ENCODE results near the gene SURF4.
"Not testable (repeated sequence)": the region's sequence is repeated elsewhere in the genome, so short reads cannot be mapped to it uniquely, and the experiment has no call there.

Gene SURF4

GRCh38 chr9:133322701-133323100, 53.2 kb downstream of the SURF4 start:
- DNase-seq (ENCODE audit: low spot score), result no peak
- TF ChIP-seq, protein P1, sequence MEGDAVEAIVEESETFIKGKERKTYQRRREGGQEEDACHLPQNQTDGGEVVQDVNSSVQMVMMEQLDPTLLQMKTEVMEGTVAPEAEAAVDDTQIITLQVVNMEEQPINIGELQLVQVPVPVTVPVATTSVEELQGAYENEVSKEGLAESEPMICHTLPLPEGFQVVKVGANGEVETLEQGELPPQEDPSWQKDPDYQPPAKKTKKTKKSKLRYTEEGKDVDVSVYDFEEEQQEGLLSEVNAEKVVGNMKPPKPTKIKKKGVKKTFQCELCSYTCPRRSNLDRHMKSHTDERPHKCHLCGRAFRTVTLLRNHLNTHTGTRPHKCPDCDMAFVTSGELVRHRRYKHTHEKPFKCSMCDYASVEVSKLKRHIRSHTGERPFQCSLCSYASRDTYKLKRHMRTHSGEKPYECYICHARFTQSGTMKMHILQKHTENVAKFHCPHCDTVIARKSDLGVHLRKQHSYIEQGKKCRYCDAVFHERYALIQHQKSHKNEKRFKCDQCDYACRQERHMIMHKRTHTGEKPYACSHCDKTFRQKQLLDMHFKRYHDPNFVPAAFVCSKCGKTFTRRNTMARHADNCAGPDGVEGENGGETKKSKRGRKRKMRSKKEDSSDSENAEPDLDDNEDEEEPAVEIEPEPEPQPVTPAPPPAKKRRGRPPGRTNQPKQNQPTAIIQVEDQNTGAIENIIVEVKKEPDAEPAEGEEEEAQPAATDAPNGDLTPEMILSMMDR (IDR thresholded peaks at IDR 0.05; ENCODE audit: extremely low read depth, missing control alignments), result no peak

DNA sequence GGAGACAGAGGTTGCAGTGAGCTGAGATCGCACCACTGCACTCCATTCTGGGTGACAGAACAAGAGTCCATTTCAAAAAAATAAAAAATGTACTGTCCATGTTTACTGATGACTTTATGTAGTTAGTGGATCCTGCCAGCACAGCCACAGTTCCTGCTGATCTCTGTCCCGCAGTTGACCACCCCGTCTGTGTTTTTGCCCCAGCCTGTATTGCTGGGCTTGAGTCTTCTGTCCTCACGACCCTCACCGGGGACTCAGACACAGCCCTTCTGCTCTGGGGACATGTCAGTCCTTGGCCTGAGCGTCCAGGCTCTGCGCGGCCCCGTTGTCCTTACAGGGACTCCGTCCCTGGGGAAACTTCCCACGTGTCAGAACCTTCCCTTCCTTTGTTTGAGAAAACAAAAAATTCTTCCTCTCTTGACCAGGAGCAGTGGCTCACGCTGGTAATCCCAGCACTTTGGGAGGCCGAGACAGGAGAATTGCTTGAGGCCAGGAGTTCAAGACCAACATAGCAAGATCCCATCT, 54.4 kb downstream of the SURF4 start:
- TF ChIP-seq, protein P1 (IDR thresholded peaks at IDR 0.05; ENCODE audit: extremely low read depth, missing control alignments), result no peak
- no peak for DNase-seq (ENCODE audit: low spot score)

GRCh38 chr9:133320421-133320881, 55.4 kb downstream of the SURF4 start:
- no peak for DNase-seq (ENCODE audit: low spot score)
- TF ChIP-seq, protein P1 (IDR thresholded peaks at IDR 0.05; ENCODE audit: extremely low read depth, missing control alignments), result no peak

GRCh38 chr9:133317551-133317950, 58.3 kb downstream of the SURF4 start:
- DNase-seq (ENCODE audit: low spot score), result not testable (repeated sequence)

DNA sequence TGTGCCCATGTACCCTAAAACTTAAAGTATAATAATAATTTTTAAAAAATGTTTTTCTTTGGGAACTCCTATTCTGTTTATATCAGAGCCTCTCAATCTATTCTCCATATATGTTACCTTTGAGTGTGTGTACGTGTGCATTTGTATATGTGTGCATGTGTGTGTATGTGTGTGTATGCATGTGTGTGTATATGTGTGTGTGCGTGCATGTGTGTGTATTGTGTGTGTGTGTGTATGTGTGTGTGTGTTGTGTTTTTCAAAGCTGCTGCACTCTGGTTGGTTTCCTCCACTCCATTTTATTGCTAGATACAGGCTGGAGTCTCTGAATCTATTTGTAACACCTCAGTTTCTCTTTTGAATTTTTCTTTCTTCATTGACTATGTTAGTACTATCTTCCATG, 59.9 kb downstream of the SURF4 start:
- TF ChIP-seq, protein P1 (IDR thresholded peaks at IDR 0.05; ENCODE audit: extremely low read depth, missing control alignments), result no peak
- DNase-seq (ENCODE audit: low spot score), result no peak

All from GM20000 (cell line).